H1 (cell line): ENCODE results near the gene PSAP. TPM values are rescaled to one million over a fixed set of nuclear protein-coding genes. Genes with fewer than 3 reads are reported as not detected.

Experiments used
- CTCF ChIA-PET: fragments of 300-600 bp; sonication (Branson Sonifier 250); formaldehyde crosslinking; loops from one replicate; lab custom pipeline; 2021; ENCODE audit not compliant: partially characterized antibody; lab: Charles Lee
- POLR2A ChIA-PET: fragments of 300-600 bp; sonication (Branson Sonifier 250); formaldehyde crosslinking; loops from one replicate; lab custom pipeline; 2021; ENCODE audit warnings: inconsistent platforms; ENCODE audit not compliant: partially characterized antibody; lab: Charles Lee
- DNase-seq, 2 experiments: peaks; one replicate each; pipeline versions ENCODE4 v3.0.0 to v3.0.0-alpha.2; 2010 to 2022; ENCODE audit warnings: low spot score in 2 of 2, low read depth in 1 of 2, mixed read lengths in 1 of 2
- FAIRE-seq: peaks from 2 replicates; lab custom pipeline; 2011; peaks lifted over from hg19 to GRCh38; lab: Jason Lieb, UNC
- H2AFZ ChIP-seq: 2 replicates; pipeline ENCODE4 v1.8.1; 2012; ENCODE audit warnings: low read length, inconsistent platforms
- H2AK5ac ChIP-seq: 2 replicates; pipeline ENCODE4 v1.6.1; 2013; ENCODE audit warnings: low read depth, low read length
- H2BK120ac ChIP-seq: replicated peaks from 2 replicates; pipeline ENCODE3; 2013; ENCODE audit warnings: low read depth, low read length, inconsistent platforms
- H2BK12ac ChIP-seq: 2 replicates; pipeline ENCODE4 v1.6.1; 2013; ENCODE audit warnings: low read depth, low read length
- H2BK15ac ChIP-seq: 2 replicates; pipeline ENCODE4 v1.6.1; 2013; ENCODE audit warnings: low read length
- H2BK20ac ChIP-seq: 2 replicates; pipeline ENCODE4 v1.6.1; 2013; ENCODE audit warnings: low read length
- H2BK5ac ChIP-seq: 2 replicates; pipeline ENCODE4 v1.6.1; 2013; ENCODE audit warnings: low read depth, low read length
- H3K14ac ChIP-seq: 2 replicates; pipeline ENCODE4 v1.6.1; 2013; ENCODE audit warnings: inconsistent platforms; ENCODE audit not compliant: insufficient read length
- H3K18ac ChIP-seq: 2 replicates; pipeline ENCODE4 v1.6.1; 2013; ENCODE audit warnings: low read length; ENCODE audit errors: extremely low read depth
- H3K23ac ChIP-seq: 2 replicates; pipeline ENCODE4 v1.6.1; 2013; ENCODE audit warnings: inconsistent platforms; ENCODE audit not compliant: insufficient read length
- H3K23me2 ChIP-seq: 2 replicates; pipeline ENCODE4 v1.6.1; 2013; ENCODE audit warnings: low read depth, low read length
- H3K27ac ChIP-seq: 2 replicates; pipeline ENCODE4 v1.6.1; 2011; ENCODE audit warnings: low read depth, low read length, inconsistent platforms
- H3K27me3 ChIP-seq, 4 experiments: replicated peaks in 1 of 4; 1 replicate in 1 of 4; 2 replicates in 3 of 4; pipeline versions ENCODE4 v1.6.1 to v1.8.1; 2011 to 2013; ENCODE audit warnings: low read length in 3 of 4, mild to moderate bottlenecking in 3 of 4, inconsistent platforms in 2 of 4, mixed read lengths in 2 of 4, moderate library complexity in 1 of 4; ENCODE audit not compliant: control insufficient read depth in 3 of 4, insufficient read depth in 3 of 4; ENCODE audit errors: extremely low read depth in 1 of 4
- H3K36me3 ChIP-seq, 4 experiments: 2 replicates each; pipeline versions ENCODE4 v1.6.1 to v1.8.1; 2011 to 2013; ENCODE audit warnings: mild to moderate bottlenecking in 4 of 4, low read length in 3 of 4, moderate library complexity in 2 of 4, control low read depth in 1 of 4, inconsistent platforms in 1 of 4; ENCODE audit not compliant: insufficient read depth in 4 of 4, control insufficient read depth in 2 of 4
- H3K4ac ChIP-seq: replicated peaks from 2 replicates; pipeline ENCODE3; 2013; ENCODE audit warnings: low read length, low read depth, mixed read lengths, inconsistent platforms; ENCODE audit not compliant: insufficient read length
- H3K4me1 ChIP-seq, 4 experiments: replicated peaks in 1 of 4; 1 replicate in 1 of 4; 2 replicates in 3 of 4; pipeline versions ENCODE4 v1.6.1 to v1.8.1; 2011 to 2013; ENCODE audit warnings: low read length in 3 of 4, inconsistent platforms in 2 of 4, mixed read lengths in 1 of 4; ENCODE audit not compliant: insufficient read depth in 4 of 4, control insufficient read depth in 3 of 4
- H3K4me2 ChIP-seq, 2 experiments: 2 replicates each; pipeline versions ENCODE4 v1.6.1 to v1.8.1; 2011 to 2013; ENCODE audit warnings: low read depth in 2 of 2, low read length in 2 of 2, control low read depth in 1 of 2, inconsistent platforms in 1 of 2, mild to moderate bottlenecking in 1 of 2; ENCODE audit not compliant: insufficient read depth in 1 of 2
- H3K4me3 ChIP-seq, 4 experiments: fragments of 200-600, 300-600 bp in 1 of 4; sonication (generic), shearing (Covaris generic), sonication (Bioruptor Twin) in 1 of 4; 2 replicates each; pipeline versions ENCODE4 v1.5.1 to v1.8.1; 2011 to 2016; ENCODE audit warnings: low read length in 4 of 4, low read depth in 3 of 4, control low read depth in 2 of 4, inconsistent platforms in 2 of 4, mild to moderate bottlenecking in 2 of 4, mixed read lengths in 1 of 4, moderate library complexity in 1 of 4; ENCODE audit not compliant: insufficient read depth in 2 of 4; ENCODE audit errors: extremely low read depth in 1 of 4
- H3K56ac ChIP-seq: replicated peaks from 2 replicates; pipeline ENCODE3; 2013; ENCODE audit warnings: low read depth, mild to moderate bottlenecking, mixed read lengths, low read length, inconsistent platforms; ENCODE audit not compliant: insufficient read length
- H3K79me1 ChIP-seq: 2 replicates; pipeline ENCODE4 v1.6.1; 2013; ENCODE audit warnings: low read depth, low read length, control low read depth
- H3K79me2 ChIP-seq, 2 experiments: 2 replicates each; pipeline versions ENCODE4 v1.6.1 to v1.8.1; 2012 to 2013; ENCODE audit warnings: low read length in 2 of 2, mild to moderate bottlenecking in 2 of 2, inconsistent platforms in 1 of 2; ENCODE audit not compliant: insufficient read depth in 2 of 2, control insufficient read depth in 1 of 2
- H3K9ac ChIP-seq, 4 experiments: replicated peaks in 1 of 4; 1 replicate in 1 of 4; 2 replicates in 3 of 4; pipeline versions ENCODE4 v1.6.1 to v1.8.1; 2011 to 2013; ENCODE audit warnings: low read depth in 3 of 4, low read length in 3 of 4, control low read depth in 2 of 4, mild to moderate bottlenecking in 2 of 4, moderate library complexity in 2 of 4, inconsistent platforms in 1 of 4; ENCODE audit errors: extremely low read depth in 1 of 4
- H3K9me3 ChIP-seq, 2 experiments: 2 replicates each; pipeline versions ENCODE4 v1.6.1 to v1.8.1; 2012 to 2013; ENCODE audit warnings: mild to moderate bottlenecking in 2 of 2, moderate library complexity in 2 of 2, control low read depth in 1 of 2, inconsistent platforms in 1 of 2, low read depth in 1 of 2, low read length in 1 of 2, mixed read lengths in 1 of 2; ENCODE audit not compliant: insufficient read depth in 2 of 2
- H4K20me1 ChIP-seq, 2 experiments: replicated peaks in 1 of 2; 2 replicates each; pipeline versions ENCODE3 to v1.8.1; 2011 to 2013; ENCODE audit warnings: inconsistent platforms in 2 of 2, low read length in 2 of 2, mild to moderate bottlenecking in 1 of 2; ENCODE audit not compliant: insufficient read depth in 2 of 2, control insufficient read depth in 1 of 2
- H4K5ac ChIP-seq: 2 replicates; pipeline ENCODE4 v1.6.1; 2013; ENCODE audit warnings: low read length, low read depth, mixed read lengths, inconsistent platforms; ENCODE audit not compliant: insufficient read length
- H4K8ac ChIP-seq: 2 replicates; pipeline ENCODE4 v1.8.0; 2013; ENCODE audit warnings: mild to moderate bottlenecking, moderate library complexity, low read length, inconsistent platforms; ENCODE audit not compliant: insufficient read depth; ENCODE audit errors: extremely low read depth
- H4K91ac ChIP-seq: replicated peaks from 2 replicates; pipeline ENCODE3; 2013; ENCODE audit warnings: low read length, mixed read lengths, inconsistent platforms; ENCODE audit not compliant: insufficient read length
- ATF3 ChIP-seq: IDR thresholded peaks from 2 replicates; pipeline ENCODE4 v1.6.1; 2011; ENCODE audit warnings: low read depth, mild to moderate bottlenecking, low read length; ENCODE audit not compliant: insufficient read depth
- BCL11A ChIP-seq, 2 experiments: IDR thresholded peaks; one replicate each; pipeline ENCODE4 v1.6.1; 2011; ENCODE audit warnings: low read depth in 2 of 2, low read length in 2 of 2, mild to moderate bottlenecking in 2 of 2
- CHD1 ChIP-seq: IDR thresholded peaks from 2 replicates; pipeline ENCODE4 v1.6.1; 2012; ENCODE audit warnings: low read depth, low read length, improper control_type of control experiment
- CREB1 ChIP-seq: IDR thresholded peaks from 2 replicates; pipeline ENCODE4 v1.6.1; 2012; ENCODE audit warnings: inconsistent platforms
- CTCF ChIP-seq, 3 experiments: IDR thresholded peaks; 1 replicate in 2 of 3; 2 replicates in 1 of 3; pipeline versions ENCODE4 v1.5.1 to v1.6.1; 2011; ENCODE audit warnings: low read length in 3 of 3, mild to moderate bottlenecking in 3 of 3, inconsistent platforms in 2 of 3, low read depth in 1 of 3, moderate library complexity in 1 of 3; ENCODE audit not compliant: insufficient read depth in 1 of 3; ENCODE audit errors: control extremely low read depth in 1 of 3
- EGR1 ChIP-seq: IDR thresholded peaks from 2 replicates; pipeline ENCODE4 v1.6.1; 2011; ENCODE audit warnings: low read depth, low read length, borderline replicate concordance
- PHF8 ChIP-seq: fragments of 200-600 bp; sonication (generic); conservative IDR thresholded peaks from 2 replicates; pipeline ENCODE4 v1.7.1; 2012; ENCODE audit warnings: low read depth, mild to moderate bottlenecking, inconsistent platforms, low read length, moderate library complexity
- POU5F1 ChIP-seq: IDR thresholded peaks from 2 replicates; pipeline ENCODE4 v1.6.1; 2011; ENCODE audit warnings: low read depth, mild to moderate bottlenecking, low read length, moderate library complexity
- TAF1 ChIP-seq: IDR thresholded peaks from 2 replicates; pipeline ENCODE4 v1.6.1; 2011; ENCODE audit warnings: mild to moderate bottlenecking, low read depth, low read length
- TAF7 ChIP-seq: optimal IDR thresholded peaks from 2 replicates; pipeline ENCODE3; 2011; ENCODE audit warnings: low read depth, mild to moderate bottlenecking, inconsistent platforms, low read length, moderate library complexity, borderline replicate concordance
- TEAD4 ChIP-seq: IDR thresholded peaks from 2 replicates; pipeline ENCODE4 v1.6.1; 2012; ENCODE audit warnings: low read depth, low read length, inconsistent platforms, mixed read lengths
- YY1 ChIP-seq: IDR thresholded peaks from 2 replicates; pipeline ENCODE4 v1.6.1; 2011; ENCODE audit warnings: low read depth, mild to moderate bottlenecking, low read length
- WGBS, 2 experiments: shearing (Covaris generic) in 1 of 2; methylation state at CpG; one replicate each; pipeline versions ENCODE4 v1.1.6 to v1.1.7; 2013 to 2015; ENCODE audit warnings: low lambda C conversion rate in 2 of 2, mixed read lengths in 2 of 2, inconsistent platforms in 1 of 2, low coverage in 1 of 2, missing lambda C conversion rate in 1 of 2; ENCODE audit not compliant: insufficient replicate concordance in 2 of 2, insufficient coverage in 1 of 2, insufficient read length in 1 of 2; ENCODE audit errors: extremely low coverage in 1 of 2, missing lambda C conversion rate in 1 of 2; 5-methylcytosine and 5-hydroxymethylcytosine counted together
- polyA plus RNA-seq, 7 experiments: library from polyadenylated mRNA; depleted of rRNA in 3 of 7; stranded (reverse) in 5 of 7; unstranded in 2 of 7; fragments of >200 nt in 5 of 7; fragments of 200-250 nt in 2 of 7; gene quantifications; 1 replicate in 5 of 7; 2 replicates in 1 of 7; 4 replicates in 1 of 7; pipeline versions ENCODE4 v1.2.1 to v1.2.3, GENCODE V29; 2011 to 2013; ENCODE audit warnings: missing spikeins in 2 of 7, mixed read lengths in 2 of 7
- total RNA-seq: library from RNA; stranded (reverse); fragmentation: NEBNext Ultra II Directional; extraction: Animal tissue kit (Norgen Biotek cat#: 25700); gene quantifications from 2 replicates; pipeline ENCODE4 v1.2.1, GENCODE V29; 2021

PSAP gene
- total and polyA plus RNA-seq, 2 of the 8 experiments (the other 6 are each of a cell fraction or from before 2014, with no cell fraction given): 386 to 504 TPM

- H3K9me3 ChIP-seq: no peaks in the 10 kb centered on the region
- FAIRE-seq: no peak
- H4K8ac ChIP-seq: no peak overlapping the region
- H3K27ac ChIP-seq: no peak overlapping the region
- no peak overlapping the region for H3K4me3 ChIP-seq
- peaks cover 3 to 13% of the 10 kb centered on the region in 2 experiments for H4K20me1 ChIP-seq
- no peak overlapping the region for H2BK15ac ChIP-seq
- no peak overlapping the region for H2BK12ac ChIP-seq
- POLR2A ChIA-PET: no interaction called here
- no peak overlapping the region for H4K91ac ChIP-seq
- no peak overlapping the region for H2BK120ac ChIP-seq
- H3K18ac ChIP-seq: no peak overlapping the region
- H2BK20ac ChIP-seq: no peak overlapping the region
- H3K4me2 ChIP-seq: no peak overlapping the region
- H3K27me3 ChIP-seq: no peaks in the 10 kb centered on the region
- no peak for DNase-seq
- H3K56ac ChIP-seq: no peak overlapping the region
- H3K79me2 ChIP-seq: no peaks in the 10 kb centered on the region
- no peak overlapping the region for H2AFZ ChIP-seq
- H3K9ac ChIP-seq: no peak overlapping the region
- H3K4ac ChIP-seq: no peak overlapping the region
- peaks cover 55 to 96% (median 84%) of the 10 kb centered on the region in 4 experiments for H3K36me3 ChIP-seq
- H2AK5ac ChIP-seq: no peak overlapping the region
- H4K5ac ChIP-seq: no peak overlapping the region
- no peak overlapping the region for H2BK5ac ChIP-seq
- 87% methylated on average over 8 of the region's 8 CpGs; no CpG with 5 or more reads in 1 of the 2 experiments for WGBS, 2 experiments
- H3K23me2 ChIP-seq: no peaks in the 10 kb centered on the region
- H3K4me1 ChIP-seq: peaks cover 0 to 2% (median 0%) of the 10 kb centered on the region in 4 experiments; a peak in 1 of 7 replicates
- H3K14ac ChIP-seq: no peak overlapping the region
- H3K79me1 ChIP-seq: peaks cover 2% of the 10 kb centered on the region; the same call in 1 of the 2 replicates
- CTCF ChIA-PET: interaction anchor here (1.2 kb wide), 1 partner anchor 10 kb away, joined by 5 read pairs; no protein-coding TSS in a partner anchor
- no peak overlapping the region for H3K23ac ChIP-seq
- TF ChIP-seq PHF8: no peak
- no peak for TF ChIP-seq EGR1
- no peak for TF ChIP-seq ATF3
- TF ChIP-seq TAF7: no peak
- TF ChIP-seq BCL11A (IDR thresholded peaks at IDR 0.05; ENCODE audit: low read depth in 2 of 2, low read length in 2 of 2): no peak
- TF ChIP-seq POU5F1: no peak
- TF ChIP-seq TAF1: no peak
- TF ChIP-seq YY1: no peak
- TF ChIP-seq CREB1: no peak
- no peak for TF ChIP-seq CHD1
- TF ChIP-seq CTCF (IDR thresholded peaks at IDR 0.05; ENCODE audit: control extremely low read depth in 1 of 3, insufficient read depth in 1 of 3, low read depth in 1 of 3, low read length in 3 of 3): no peak
- TF ChIP-seq TEAD4: no peak
These were observed 30.1 kb downstream of the PSAP start for GRCh38 chr10:71820966-71821365.
